Skeletal muscle satellite cell (primary cell): ENCODE results near the gene BICRAL. TPM values are rescaled to one million over a fixed set of nuclear protein-coding genes. Genes with fewer than 3 reads are reported as not detected.
"Not testable (repeated sequence)": the region's sequence is repeated elsewhere in the genome, so short reads cannot be mapped to it uniquely, and the experiment has no call there.

Experiments
- H3K27me3 ChIP-seq: 2 replicates; pipeline ENCODE4 v1.7.0; 2013; ENCODE audit warnings: low read length; ENCODE audit not compliant: control insufficient read depth, insufficient read depth
- H3K36me3 ChIP-seq: 2 replicates; pipeline ENCODE4 v1.7.0; 2013; ENCODE audit warnings: mild to moderate bottlenecking, control low read depth, low read length; ENCODE audit not compliant: insufficient read depth
- H3K4me1 ChIP-seq: 2 replicates; pipeline ENCODE4 v1.7.0; 2013; ENCODE audit warnings: low read length; ENCODE audit not compliant: control insufficient read depth, insufficient read depth
- H3K4me2 ChIP-seq: 2 replicates; pipeline ENCODE4 v1.7.0; 2013; ENCODE audit warnings: mild to moderate bottlenecking, low read length
- H3K4me3 ChIP-seq: 2 replicates; pipeline ENCODE4 v1.7.0; 2013; ENCODE audit warnings: low read length
- H3K9ac ChIP-seq: 2 replicates; pipeline ENCODE4 v1.7.0; 2013; ENCODE audit warnings: mild to moderate bottlenecking, low read depth, low read length, moderate library complexity
- H3K9me3 ChIP-seq: replicated peaks from 2 replicates; pipeline ENCODE4 v1.7.0; 2013; ENCODE audit warnings: mild to moderate bottlenecking, control low read depth, low read length
- total RNA-seq: library from RNA; depleted of rRNA; stranded (reverse); fragments of >200 nt; gene quantifications from 2 replicates; pipeline ENCODE4 v1.2.3, GENCODE V29; 2012; rRNA removed

Gene BICRAL, protein sequence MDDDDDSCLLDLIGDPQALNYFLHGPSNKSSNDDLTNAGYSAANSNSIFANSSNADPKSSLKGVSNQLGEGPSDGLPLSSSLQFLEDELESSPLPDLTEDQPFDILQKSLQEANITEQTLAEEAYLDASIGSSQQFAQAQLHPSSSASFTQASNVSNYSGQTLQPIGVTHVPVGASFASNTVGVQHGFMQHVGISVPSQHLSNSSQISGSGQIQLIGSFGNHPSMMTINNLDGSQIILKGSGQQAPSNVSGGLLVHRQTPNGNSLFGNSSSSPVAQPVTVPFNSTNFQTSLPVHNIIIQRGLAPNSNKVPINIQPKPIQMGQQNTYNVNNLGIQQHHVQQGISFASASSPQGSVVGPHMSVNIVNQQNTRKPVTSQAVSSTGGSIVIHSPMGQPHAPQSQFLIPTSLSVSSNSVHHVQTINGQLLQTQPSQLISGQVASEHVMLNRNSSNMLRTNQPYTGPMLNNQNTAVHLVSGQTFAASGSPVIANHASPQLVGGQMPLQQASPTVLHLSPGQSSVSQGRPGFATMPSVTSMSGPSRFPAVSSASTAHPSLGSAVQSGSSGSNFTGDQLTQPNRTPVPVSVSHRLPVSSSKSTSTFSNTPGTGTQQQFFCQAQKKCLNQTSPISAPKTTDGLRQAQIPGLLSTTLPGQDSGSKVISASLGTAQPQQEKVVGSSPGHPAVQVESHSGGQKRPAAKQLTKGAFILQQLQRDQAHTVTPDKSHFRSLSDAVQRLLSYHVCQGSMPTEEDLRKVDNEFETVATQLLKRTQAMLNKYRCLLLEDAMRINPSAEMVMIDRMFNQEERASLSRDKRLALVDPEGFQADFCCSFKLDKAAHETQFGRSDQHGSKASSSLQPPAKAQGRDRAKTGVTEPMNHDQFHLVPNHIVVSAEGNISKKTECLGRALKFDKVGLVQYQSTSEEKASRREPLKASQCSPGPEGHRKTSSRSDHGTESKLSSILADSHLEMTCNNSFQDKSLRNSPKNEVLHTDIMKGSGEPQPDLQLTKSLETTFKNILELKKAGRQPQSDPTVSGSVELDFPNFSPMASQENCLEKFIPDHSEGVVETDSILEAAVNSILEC
- 3.3 and 4.4 TPM in 2 replicates for total RNA-seq

DNA sequence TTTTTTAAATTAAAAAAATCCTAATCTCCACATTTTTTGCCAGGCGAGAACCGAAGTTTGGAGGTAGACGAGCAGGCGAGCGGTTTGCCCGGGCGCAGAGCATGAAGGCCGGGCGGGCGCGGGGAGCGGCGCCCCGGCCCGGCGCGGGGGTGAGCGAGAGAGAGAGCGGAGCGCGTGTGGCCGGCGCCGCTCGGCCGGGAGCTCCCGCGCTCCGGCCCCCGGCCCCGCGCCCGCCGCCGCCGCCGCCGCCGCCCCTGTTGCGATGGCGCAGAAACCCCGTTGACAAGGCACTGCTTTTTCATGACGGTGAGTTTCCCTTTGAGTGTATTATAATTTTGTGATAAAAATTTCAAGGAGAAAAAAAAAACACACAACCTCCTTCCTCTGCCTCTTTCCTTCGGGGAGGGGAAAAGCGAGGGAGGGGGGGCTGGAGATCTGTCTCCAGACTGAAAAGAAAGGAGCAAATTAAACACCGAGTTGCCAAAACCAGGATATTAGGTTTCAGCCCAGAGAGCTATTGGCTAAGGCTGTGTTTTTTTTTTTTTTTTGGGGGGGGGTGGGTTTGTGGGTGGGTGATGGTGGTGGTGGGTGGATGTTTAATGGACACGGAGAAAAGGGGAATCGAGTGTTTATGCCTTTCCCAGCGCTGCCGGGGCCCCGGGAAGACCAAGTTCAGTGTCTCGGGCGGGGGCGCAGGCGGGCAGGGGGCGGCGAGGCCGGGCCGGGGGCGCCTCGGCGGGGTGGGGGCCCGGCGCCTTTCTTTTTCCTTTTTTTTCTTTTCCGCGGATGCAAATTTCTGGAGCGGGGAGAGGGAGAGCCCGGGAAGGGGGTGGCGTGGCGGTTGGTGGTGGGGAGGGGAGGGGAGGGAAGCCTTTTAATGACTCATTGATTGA is at the start of gene BICRAL:
BICRAL (plus strand) TSS at position 257 of the 893 bp plus-strand sequence. CDS start 39,971 bp downstream, outside the sequence.
- Histone ChIP-seq H3K27me3 (no peaks in the 10 kb centered on the region), H3K36me3 (no peaks in the 10 kb centered on the region), H3K4me2 (peak within 1 kb of the TSS; percentile 80), H3K4me3 (peak within 1 kb of the TSS; percentile 96), H3K9ac (peak within 1 kb of the TSS; percentile 100), H3K4me1 (peaks cover 42% of the 10 kb centered on the region), H3K9me3 (no peaks in the 10 kb centered on the region)

DNA sequence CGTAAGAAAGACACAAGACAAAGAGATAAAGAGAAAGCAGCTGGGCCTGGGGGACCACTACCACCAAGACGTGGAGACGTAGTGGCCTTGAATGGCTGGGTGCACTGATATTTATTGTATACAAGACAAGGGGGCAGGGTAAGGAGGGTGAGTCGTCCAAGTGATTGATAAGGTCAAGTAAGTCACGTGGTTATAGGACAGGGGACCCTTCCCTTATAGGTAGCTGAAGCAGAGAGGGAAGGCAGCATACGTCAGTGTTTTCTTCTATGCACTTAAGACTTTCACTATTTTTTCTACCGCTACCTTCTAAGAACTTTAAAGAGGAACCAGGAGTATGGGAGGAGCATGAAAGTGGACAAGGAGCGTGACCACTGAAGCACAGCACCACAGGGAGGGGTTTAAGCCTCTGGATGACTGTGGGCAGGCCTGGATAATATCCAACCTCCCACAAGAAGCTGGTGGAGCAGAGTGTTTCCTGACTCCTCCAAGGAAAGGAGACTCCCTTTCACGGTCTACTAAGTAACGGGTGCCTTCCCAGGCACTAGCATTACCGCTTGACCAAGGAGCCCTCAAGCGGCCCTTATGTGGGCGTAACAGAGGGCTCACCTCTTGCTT is 47.9 kb upstream of the BICRAL start:
- not testable (repeated sequence) for H3K27me3 ChIP-seq, H3K9ac ChIP-seq

DNA sequence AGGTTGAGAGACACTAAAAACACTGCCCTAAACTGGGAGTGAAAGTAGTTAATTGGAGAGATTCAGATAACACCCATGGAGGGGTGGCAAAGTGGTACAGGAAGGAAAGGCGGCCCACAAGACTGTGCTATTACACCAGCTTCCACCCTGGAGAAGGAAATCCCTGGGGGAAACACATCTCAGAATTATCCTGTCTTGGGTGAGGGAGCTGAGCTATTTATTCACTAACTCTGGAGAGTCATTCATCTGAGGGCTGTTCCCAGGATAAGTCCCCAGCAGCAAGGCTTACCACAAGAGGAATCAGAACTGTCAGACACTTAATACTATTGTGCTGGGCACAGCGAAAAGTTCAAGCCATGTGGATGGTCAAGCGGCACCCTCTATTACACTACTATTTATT is 45.9 kb upstream of the BICRAL start:
- Histone ChIP-seq H3K4me2 (no peak overlapping the region), H3K9ac (no peak overlapping the region), H3K27me3 (peaks cover 4% of the 10 kb centered on the region), H3K36me3 (no peaks in the 10 kb centered on the region), H3K9me3 (no peaks in the 10 kb centered on the region), H3K4me3 (no peak overlapping the region), H3K4me1 (no peaks in the 10 kb centered on the region)

More for the DNA sequence above, 47.9 kb upstream of the BICRAL start:
- H3K4me3 ChIP-seq, H3K4me2 ChIP-seq, H3K9me3 ChIP-seq, H3K4me1 ChIP-seq, H3K36me3 ChIP-seq: not testable (repeated sequence)

DNA sequence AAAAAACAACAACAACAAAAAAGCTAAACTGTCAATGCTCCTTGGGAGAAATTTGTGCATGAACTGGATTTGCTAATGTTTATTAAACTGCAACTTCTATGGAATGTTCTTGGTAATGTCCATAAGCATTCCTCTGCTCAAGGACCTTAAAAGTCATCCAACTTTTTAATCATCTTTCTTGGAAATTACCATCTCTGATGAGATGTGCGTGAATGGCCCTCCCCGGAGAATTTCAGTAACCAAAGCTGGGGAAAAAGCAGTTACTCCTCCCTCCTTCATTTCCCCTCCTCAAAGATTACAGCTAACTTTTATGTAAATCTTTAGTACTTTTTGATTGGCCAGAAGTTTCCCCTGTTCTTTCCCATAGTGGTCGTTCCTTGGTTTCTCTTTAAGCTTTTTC is 41.1 kb upstream of the BICRAL start:
- Histone ChIP-seq H3K4me3 (no peak overlapping the region), H3K4me1 (peaks cover 8% of the 10 kb centered on the region)

DNA sequence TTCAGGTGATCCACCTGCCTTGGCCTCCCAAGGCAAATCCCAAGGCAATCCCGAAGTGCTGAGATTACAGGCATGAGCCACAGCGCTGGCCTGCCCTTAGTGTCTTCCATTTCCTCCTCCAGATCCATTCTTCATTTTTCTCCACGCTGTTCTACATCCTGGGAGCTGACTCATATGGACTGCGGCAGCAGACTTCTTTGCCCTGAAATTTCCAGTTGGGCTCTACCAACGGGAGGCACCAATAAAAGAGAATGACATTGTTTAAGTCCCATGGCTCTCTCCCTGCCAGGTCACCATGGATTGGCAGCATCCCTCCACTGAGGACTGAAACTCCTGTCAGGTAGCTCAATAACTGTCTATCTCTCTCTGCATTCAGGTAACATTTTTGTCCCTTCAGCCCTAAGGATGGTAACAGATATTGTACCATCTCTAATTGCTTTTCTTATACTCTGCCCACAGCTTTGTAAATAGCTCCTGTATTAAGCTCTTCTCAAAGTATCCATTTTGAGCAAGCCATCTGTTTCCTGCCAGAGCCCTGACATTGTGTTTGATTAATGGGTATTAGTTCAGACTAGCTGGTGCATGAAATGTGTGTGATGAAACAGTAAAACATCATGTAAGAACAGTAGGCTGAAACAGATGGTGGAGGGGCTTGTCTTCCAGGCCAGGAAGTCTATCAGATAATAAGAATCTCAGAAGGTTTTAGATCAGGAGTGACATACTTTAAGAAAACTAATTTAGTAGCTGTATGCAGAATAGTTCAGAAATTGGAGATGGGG is 39.5 kb upstream of the BICRAL start:
- H3K4me3 ChIP-seq = no peak overlapping the region
- H3K4me1 ChIP-seq = peaks cover 8% of the 10 kb centered on the region
- no peaks in the 10 kb centered on the region for H3K9me3 ChIP-seq
- H3K36me3 ChIP-seq = no peaks in the 10 kb centered on the region
- no peak overlapping the region for H3K9ac ChIP-seq
- no peak overlapping the region for H3K4me2 ChIP-seq
- peaks cover 4% of the 10 kb centered on the region for H3K27me3 ChIP-seq

More for the DNA sequence above, 41.1 kb upstream of the BICRAL start:
- H3K36me3 ChIP-seq = no peaks in the 10 kb centered on the region
- H3K4me2 ChIP-seq = no peak overlapping the region
- H3K9me3 ChIP-seq = no peaks in the 10 kb centered on the region
- H3K9ac ChIP-seq = no peak overlapping the region
- H3K27me3 ChIP-seq = peaks cover 4% of the 10 kb centered on the region

DNA sequence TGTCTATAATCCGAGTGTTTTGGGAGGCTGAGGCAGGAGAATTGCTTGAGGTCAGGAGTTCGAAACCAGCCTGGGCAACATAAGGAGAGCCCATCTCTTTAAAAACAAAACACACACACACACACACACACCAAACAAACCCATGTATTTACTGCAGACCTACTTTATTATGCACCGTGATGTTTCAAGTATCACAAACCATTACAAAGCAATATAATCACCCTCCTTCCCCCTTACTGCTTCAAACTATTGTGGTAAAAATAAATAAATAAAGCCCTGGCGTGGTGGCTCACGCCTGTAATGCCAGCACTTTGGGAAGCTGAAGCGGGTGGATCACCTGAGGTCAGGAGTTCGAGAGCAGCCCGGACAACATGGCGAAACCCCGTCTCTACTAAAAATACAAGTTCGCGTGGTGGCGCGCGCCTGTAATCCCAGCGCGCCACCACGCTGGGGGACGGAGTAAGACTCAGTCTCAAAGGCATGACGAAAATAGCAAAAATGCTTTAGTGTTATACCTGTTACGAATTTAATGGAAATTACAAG is 37.4 kb upstream of the BICRAL start:
- no peaks in the 10 kb centered on the region for H3K9me3 ChIP-seq
- H3K36me3 ChIP-seq = no peaks in the 10 kb centered on the region
- no peaks in the 10 kb centered on the region for H3K27me3 ChIP-seq
- H3K4me1 ChIP-seq = peaks cover 24% of the 10 kb centered on the region
- H3K4me3 ChIP-seq = peak overlapping the region; percentile 90
- peak overlapping the region; percentile 99 for H3K4me2 ChIP-seq
- H3K9ac ChIP-seq = peak overlapping the region; percentile 97

DNA sequence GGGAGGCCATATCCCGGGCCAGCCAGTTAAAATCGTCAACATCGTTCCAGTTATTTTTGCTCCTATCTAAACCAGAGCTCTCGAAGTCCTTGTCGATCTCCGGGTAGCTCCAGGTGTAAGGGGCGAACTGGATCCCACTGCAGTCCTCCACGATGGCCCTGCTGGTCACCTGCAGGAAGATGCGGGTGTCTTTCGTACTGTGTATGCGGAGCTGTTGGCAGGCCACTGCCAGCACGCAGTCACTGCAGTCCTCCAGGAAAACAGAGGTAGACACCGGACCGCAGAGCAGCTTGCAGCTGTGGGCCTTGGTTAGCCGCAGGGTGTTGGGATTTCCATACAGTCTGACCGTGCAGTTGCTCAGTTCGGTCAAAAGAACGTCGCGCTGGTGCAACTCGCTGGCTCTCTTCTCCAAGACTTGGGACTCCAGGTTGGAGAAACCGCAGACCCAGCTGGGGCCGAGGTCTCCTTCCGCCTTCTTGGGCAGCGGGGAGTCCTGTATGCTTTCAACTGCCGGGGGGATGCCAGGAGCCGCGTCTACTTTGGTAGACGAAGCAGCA is 36.7 kb upstream of the BICRAL start:
- Histone ChIP-seq H3K9ac (peak overlapping the region; percentile 97), H3K36me3 (no peaks in the 10 kb centered on the region), H3K4me1 (peaks cover 24% of the 10 kb centered on the region), H3K9me3 (no peaks in the 10 kb centered on the region), H3K27me3 (no peaks in the 10 kb centered on the region), H3K4me3 (peak overlapping the region; percentile 90), H3K4me2 (peak overlapping the region; percentile 99)

DNA sequence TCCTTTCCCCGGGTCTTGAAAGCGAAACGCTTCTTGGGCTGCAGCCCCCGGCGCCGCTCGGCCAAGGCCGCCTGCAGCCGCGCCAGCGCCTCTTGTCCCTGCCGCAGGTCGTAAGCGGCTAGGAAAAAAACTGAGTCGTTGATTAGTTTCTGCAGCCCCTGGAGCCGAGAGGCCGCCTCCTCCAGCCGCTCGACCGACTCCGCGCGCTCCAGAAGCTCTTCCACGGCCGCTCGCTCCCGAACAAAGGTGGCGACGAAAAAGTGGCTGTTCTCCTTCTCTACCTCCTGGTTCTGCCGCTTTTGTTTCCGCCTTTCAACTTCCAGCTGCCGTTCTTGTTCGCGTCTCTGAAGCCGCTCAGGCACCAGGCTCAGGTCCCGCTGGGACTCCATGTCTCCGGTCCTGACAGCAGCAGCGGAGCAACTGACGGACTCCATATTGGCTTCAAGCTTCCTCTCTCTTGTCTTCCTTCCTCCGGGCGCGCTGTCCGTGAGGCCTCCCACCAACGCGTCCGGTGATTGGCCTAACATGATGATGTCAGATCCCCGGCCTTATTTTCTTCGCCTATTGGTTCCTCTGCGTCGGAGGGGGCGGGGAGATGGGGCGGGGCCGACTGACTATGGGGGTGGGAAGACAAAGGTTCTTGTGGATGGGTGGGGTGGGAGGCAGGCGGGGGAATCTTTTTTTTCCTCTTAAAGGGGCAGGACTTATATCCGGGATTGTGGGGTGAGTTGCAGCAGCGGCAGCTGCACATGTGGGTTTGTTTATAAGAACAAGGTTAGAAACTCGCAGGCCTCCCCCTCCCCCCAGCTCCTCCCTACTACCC is 36.0 kb upstream of the BICRAL start, which contains the start of gene TBCC:
TBCC (minus strand) TSS at position 464 of the 823 bp plus-strand sequence; CDS start at position 434, 30 bp downstream.
- H3K4me1 ChIP-seq = peaks cover 24% of the 10 kb centered on the region
- no peaks in the 10 kb centered on the region for H3K9me3 ChIP-seq
- peak within 1 kb of the TSS; percentile 99 for H3K4me2 ChIP-seq

More for the DNA sequence above, 36.0 kb upstream of the BICRAL start, which contains the start of gene TBCC:
- Histone ChIP-seq H3K4me3 (peak within 1 kb of the TSS; percentile 90), H3K27me3 (no peaks in the 10 kb centered on the region), H3K9ac (peak within 1 kb of the TSS; percentile 97), H3K36me3 (no peaks in the 10 kb centered on the region)
